ENCODE measurements around the gene CISD1. TPM values are rescaled to one million over a fixed set of nuclear protein-coding genes. Genes with fewer than 3 reads are reported as not detected.
A peak's percentile ranks its signal among the peaks of the same experiment; 100 is the strongest.

CISD1 gene
- total RNA-seq, 4 donors from 2014 or later: 24.7 to 60.1 (median 47.6) TPM

GRCh38 chr10:58266003-58266825 lies 2.7 kb upstream of the CISD1 start:
- no peaks in the 10 kb centered on the region for H3K36me3 ChIP-seq
- TF ChIP-seq, protein P1, sequence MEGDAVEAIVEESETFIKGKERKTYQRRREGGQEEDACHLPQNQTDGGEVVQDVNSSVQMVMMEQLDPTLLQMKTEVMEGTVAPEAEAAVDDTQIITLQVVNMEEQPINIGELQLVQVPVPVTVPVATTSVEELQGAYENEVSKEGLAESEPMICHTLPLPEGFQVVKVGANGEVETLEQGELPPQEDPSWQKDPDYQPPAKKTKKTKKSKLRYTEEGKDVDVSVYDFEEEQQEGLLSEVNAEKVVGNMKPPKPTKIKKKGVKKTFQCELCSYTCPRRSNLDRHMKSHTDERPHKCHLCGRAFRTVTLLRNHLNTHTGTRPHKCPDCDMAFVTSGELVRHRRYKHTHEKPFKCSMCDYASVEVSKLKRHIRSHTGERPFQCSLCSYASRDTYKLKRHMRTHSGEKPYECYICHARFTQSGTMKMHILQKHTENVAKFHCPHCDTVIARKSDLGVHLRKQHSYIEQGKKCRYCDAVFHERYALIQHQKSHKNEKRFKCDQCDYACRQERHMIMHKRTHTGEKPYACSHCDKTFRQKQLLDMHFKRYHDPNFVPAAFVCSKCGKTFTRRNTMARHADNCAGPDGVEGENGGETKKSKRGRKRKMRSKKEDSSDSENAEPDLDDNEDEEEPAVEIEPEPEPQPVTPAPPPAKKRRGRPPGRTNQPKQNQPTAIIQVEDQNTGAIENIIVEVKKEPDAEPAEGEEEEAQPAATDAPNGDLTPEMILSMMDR (IDR thresholded peaks at IDR 0.05): no peak
- TF ChIP-seq POLR2AphosphoS5 (IDR thresholded peaks at IDR 0.05): peak; percentile 25
- H3K4me3 ChIP-seq: peak overlapping the region; percentile 62 to 64
- H3K27me3 ChIP-seq: no peaks in the 10 kb centered on the region
- no peak for ATAC-seq
- no peaks in the 10 kb centered on the region for H3K9me3 ChIP-seq
- peak overlapping the region; percentile 90 to 98 (median 96) for H3K27ac ChIP-seq
- peaks cover 0 to 52% (median 3%) of the 10 kb centered on the region in 3 donors for H3K4me1 ChIP-seq
- WGBS, 2 donors (ENCODE audit: low coverage in 1 of 2): 4 to 9% methylated on average over 14 of the region's 14 CpGs

- peak; percentile 8 for ATAC-seq
- TF ChIP-seq EP300 (IDR thresholded peaks at IDR 0.05): no peak
- TF ChIP-seq POLR2A (IDR thresholded peaks at IDR 0.05): peak in 1 of 2 donors; percentile 28
- TF ChIP-seq POLR2AphosphoS5 (IDR thresholded peaks at IDR 0.05): peak; percentile 65
- TF ChIP-seq, protein P1 (IDR thresholded peaks at IDR 0.05): no peak
- H3K9me3 ChIP-seq: no peaks in the 10 kb centered on the region
- peak overlapping the region; percentile 62 to 64 for H3K4me3 ChIP-seq
- peaks cover 0 to 59% (median 3%) of the 10 kb centered on the region in 3 donors for H3K4me1 ChIP-seq
- WGBS, 2 donors (ENCODE audit: low coverage in 1 of 2): 0% methylated on average over 9 to 10 of the region's 53 CpGs
- no peaks in the 10 kb centered on the region for H3K27me3 ChIP-seq
- peak overlapping the region; percentile 90 to 98 (median 96) for H3K27ac ChIP-seq
- H3K36me3 ChIP-seq: no peaks in the 10 kb centered on the region
Observed at GRCh38 chr10:58266826-58267712, 1.9 kb upstream of the CISD1 start.

DNA sequence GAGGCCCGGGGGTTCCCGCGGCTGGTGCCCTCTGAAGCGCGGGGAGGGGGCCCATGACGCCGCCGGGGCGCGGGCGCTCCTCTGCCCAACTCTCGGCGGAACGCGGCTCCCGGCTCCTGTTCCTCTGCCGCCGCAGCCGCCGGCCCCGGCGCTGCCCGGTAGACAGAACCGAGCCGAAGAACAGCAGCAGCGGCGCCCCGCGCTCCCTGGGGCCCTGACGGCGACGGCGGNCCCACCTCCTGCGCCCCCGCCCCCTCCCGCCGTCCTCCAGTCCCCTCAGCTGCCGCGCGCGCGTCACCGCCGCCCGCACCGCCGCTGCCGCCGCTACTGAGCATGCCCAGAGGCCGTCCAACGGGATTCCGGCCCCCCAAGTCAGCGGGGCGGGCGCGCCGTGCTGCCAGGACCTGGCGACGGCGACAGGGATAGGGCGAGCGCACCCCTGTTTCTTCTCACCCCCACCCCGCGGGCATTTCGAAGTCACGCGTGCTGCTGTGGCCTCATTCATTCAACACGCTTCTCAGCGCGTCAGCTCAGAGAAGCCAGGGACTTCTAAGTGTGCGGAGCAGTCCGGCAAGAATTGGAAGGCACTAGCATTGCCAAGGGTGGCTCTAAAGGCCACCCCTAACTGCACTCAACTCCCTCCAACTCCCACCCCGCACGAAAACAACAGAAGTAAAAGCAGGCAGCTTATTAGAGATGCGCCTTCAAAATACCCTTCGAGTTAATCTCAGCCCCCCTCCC lies 1.1 kb upstream of the CISD1 start, which contains the start of gene IPMK:
Gene IPMK (minus strand): TSS at position 182 of the 741 bp plus-strand sequence. CDS start 283 bp downstream, outside the sequence.
- Histone ChIP-seq H3K36me3 (no peaks in the 10 kb centered on the region), H3K27me3 (no peaks in the 10 kb centered on the region), H3K4me1 (peaks cover 0 to 59% (median 3%) of the 10 kb centered on the region in 3 donors), H3K4me3 (peak within 1 kb of the TSS; percentile 62 to 64), H3K27ac (peak within 1 kb of the TSS; percentile 90 to 98 (median 96)), H3K9me3 (no peaks in the 10 kb centered on the region)
- TF ChIP-seq, protein P1 (IDR thresholded peaks at IDR 0.05): no peak
- peak; percentile 68 for TF ChIP-seq POLR2AphosphoS5 (IDR thresholded peaks at IDR 0.05)
- peak; percentile 88 to 89 for TF ChIP-seq POLR2A (IDR thresholded peaks at IDR 0.05)
- ATAC-seq: peak; percentile 86
- WGBS, 2 donors (ENCODE audit: low coverage in 1 of 2): 0% methylated on average over 4 to 6 of the region's 76 CpGs

- no peaks in the 10 kb centered on the region for H3K27me3 ChIP-seq
- H3K36me3 ChIP-seq: no peaks in the 10 kb centered on the region
- ATAC-seq: peak; percentile 0
- peaks cover 0 to 64% (median 3%) of the 10 kb centered on the region in 3 donors for H3K4me1 ChIP-seq
- H3K9me3 ChIP-seq: no peaks in the 10 kb centered on the region
- peak overlapping the region; percentile 90 to 98 (median 96) for H3K27ac ChIP-seq
- 1 to 2% methylated on average over 11 to 12 of the region's 13 CpGs for WGBS, 2 donors (ENCODE audit: low coverage in 1 of 2)
- TF ChIP-seq POLR2A (IDR thresholded peaks at IDR 0.05): no peak
- no peak for TF ChIP-seq POLR2AphosphoS5 (IDR thresholded peaks at IDR 0.05)
- TF ChIP-seq EP300 (IDR thresholded peaks at IDR 0.05): no peak
- TF ChIP-seq, protein P1 (IDR thresholded peaks at IDR 0.05): no peak
- H3K4me3 ChIP-seq: peak overlapping the region; percentile 62 to 64
Observed at GRCh38 chr10:58268454-58268945, 462 bp upstream of the CISD1 start.
